A549 (cell line): Measurements from ENCODE around the gene GSE1. TPM values are rescaled to one million over a fixed set of nuclear protein-coding genes. Genes with fewer than 3 reads are reported as not detected.

ENCODE experiments used
- ATAC-seq, 2 experiments: fragments of 200-7000 bp in 1 of 2; fragments of >200 bp in 1 of 2; cut with Nextera tagmentation in 1 of 2; cut with Tn5 transposase in 1 of 2; 3 replicates each; pipeline versions ENCODE4 v1.8.0 to v1.9.1; 2018 to 2020; ENCODE audit warnings: mild to moderate bottlenecking in 1 of 2, moderate library complexity in 1 of 2
- CTCF ChIA-PET: fragments of 300-600 bp; sonication (Branson Sonifier 250); formaldehyde crosslinking; extraction: SDS; loops from one replicate; lab custom pipeline; 2021; ENCODE audit warnings: antibody characterized with exemption, inconsistent platforms; lab: Yijun Ruan, JAX
- POLR2A ChIA-PET: fragments of 350-600 bp; formaldehyde crosslinking; extraction: SDS; loops from one replicate; lab custom pipeline; 2021; ENCODE audit warnings: antibody characterized with exemption, inconsistent platforms; lab: Yijun Ruan, JAX
- DNase-seq, 2 experiments: peaks; one replicate each; pipeline versions ENCODE4 v3.0.0 to v3.0.0-alpha.2; 2011 to 2016; ENCODE audit warnings: low read depth in 1 of 2, low spot score in 1 of 2
- FAIRE-seq: peaks from 2 replicates; lab custom pipeline; 2011; peaks lifted over from hg19 to GRCh38; lab: Jason Lieb, UNC
- H3K27ac ChIP-seq, 2 experiments: fragments of >200 bp; sonication (Bioruptor Twin); formaldehyde crosslinking; 3 replicates each; pipeline ENCODE4 v1.5.1; 2016 to 2017
- H3K4me1 ChIP-seq: fragments of >200 bp; sonication (Bioruptor Twin); formaldehyde crosslinking; 3 replicates; pipeline ENCODE4 v1.6.1; 2016
- H3K4me2 ChIP-seq: fragments of >200 bp; sonication (Bioruptor Twin); formaldehyde crosslinking; 3 replicates; pipeline ENCODE4 v1.6.1; 2016
- H3K4me3 ChIP-seq: fragments of >200 bp; sonication (Bioruptor Twin); formaldehyde crosslinking; 3 replicates; pipeline ENCODE4 v1.5.1; 2016
- H3K9me3 ChIP-seq: fragments of >200 bp; sonication (Bioruptor Twin); formaldehyde crosslinking; 3 replicates; pipeline ENCODE4 v1.6.1; 2016
- BCL3 ChIP-seq: fragments of >200 bp; sonication (Bioruptor Twin); formaldehyde crosslinking; IDR thresholded peaks from 3 replicates; pipeline ENCODE4 v1.6.1; 2016
- CBX2 ChIP-seq: fragments of 200-600 bp; sonication (generic); IDR thresholded peaks from 2 replicates; pipeline ENCODE4 v1.6.1; 2016; ENCODE audit warnings: low read depth, mild to moderate bottlenecking, borderline replicate concordance
- EHF ChIP-seq: fragments of 250-450 bp; sonication (Bioruptor Pico); IDR thresholded peaks from 2 replicates; pipeline ENCODE4 v1.5.0; 2020; ENCODE audit warnings: mild to moderate bottlenecking
- EHMT2 ChIP-seq: fragments of 200-600 bp; sonication (generic); IDR thresholded peaks from 2 replicates; pipeline ENCODE4 v1.6.1; 2016; ENCODE audit warnings: antibody characterized with exemption, low read depth, mild to moderate bottlenecking, moderate library complexity
- FOSB ChIP-seq: fragments of 250-450 bp; sonication (Bioruptor Pico); IDR thresholded peaks from 2 replicates; pipeline ENCODE4 v1.5.0; 2020; ENCODE audit warnings: mild to moderate bottlenecking, moderate library complexity
- FOSL2 ChIP-seq, 2 experiments: fragments of 450-650 bp in 1 of 2; fragments of >200 bp in 1 of 2; sonication (Bioruptor Twin) in 1 of 2; formaldehyde crosslinking; IDR thresholded peaks; 2 replicates each; pipeline versions ENCODE4 v1.5.0 to v1.6.1; 2016 to 2020; ENCODE audit warnings: mild to moderate bottlenecking in 1 of 2, moderate library complexity in 1 of 2
- HEYL ChIP-seq: fragments of 250-450 bp; sonication (Bioruptor Pico); IDR thresholded peaks from 2 replicates; pipeline ENCODE4 v1.8.0; 2021; ENCODE audit warnings: mild to moderate bottlenecking, moderate library complexity
- HOXA7 ChIP-seq: fragments of 250-450 bp; sonication (Bioruptor Pico); IDR thresholded peaks from 2 replicates; pipeline ENCODE4 v1.5.0; 2020; ENCODE audit warnings: mild to moderate bottlenecking, moderate library complexity
- HOXB13 ChIP-seq: fragments of 250-450 bp; sonication (Bioruptor Pico); IDR thresholded peaks from 2 replicates; pipeline ENCODE4 v1.5.0; 2020; ENCODE audit warnings: low read depth, mild to moderate bottlenecking, moderate library complexity
- HOXB5 ChIP-seq: fragments of 250-450 bp; sonication (Bioruptor Pico); IDR thresholded peaks from 2 replicates; pipeline ENCODE4 v1.5.0; 2020; ENCODE audit warnings: mild to moderate bottlenecking, moderate library complexity
- KDM5A ChIP-seq: fragments of 200-600 bp; sonication (generic); IDR thresholded peaks from 2 replicates; pipeline ENCODE4 v1.6.1; 2016; ENCODE audit warnings: antibody characterized with exemption, mild to moderate bottlenecking
- NPAS2 ChIP-seq: fragments of 250-450 bp; sonication (Bioruptor Pico); IDR thresholded peaks from 2 replicates; pipeline ENCODE4 v1.8.0; 2022; ENCODE audit warnings: mild to moderate bottlenecking, moderate library complexity, borderline replicate concordance
- NR3C1 ChIP-seq: fragments of >200 bp; sonication (Bioruptor Twin); formaldehyde crosslinking; IDR thresholded peaks from 3 replicates; pipeline ENCODE4 v1.6.1; 2017
- RAD21 ChIP-seq, 2 experiments: fragments of >200 bp in 1 of 2; sonication (Bioruptor Twin) in 1 of 2; formaldehyde crosslinking in 1 of 2; IDR thresholded peaks in 1 of 2; conservative IDR thresholded peaks in 1 of 2; 2 replicates in 1 of 2; 3 replicates in 1 of 2; pipeline ENCODE4 v1.6.1; 2012 to 2018; ENCODE audit warnings: inconsistent platforms in 1 of 2
- RCOR1 ChIP-seq: fragments of 150-350 bp; IDR thresholded peaks from 2 replicates; pipeline ENCODE4 v1.6.1; 2014; ENCODE audit warnings: antibody characterized with exemption, low read length, low read depth
- RFX5 ChIP-seq: fragments of 450-650 bp; IDR thresholded peaks from 2 replicates; pipeline ENCODE4 v1.7.1; 2014; ENCODE audit warnings: antibody characterized with exemption, mild to moderate bottlenecking, moderate library complexity
- ZC3H11A ChIP-seq: fragments of 450-650 bp; IDR thresholded peaks from 2 replicates; pipeline ENCODE4 v1.6.1; 2014; ENCODE audit warnings: antibody characterized with exemption, mild to moderate bottlenecking
- ZFP36 ChIP-seq: fragments of 450-650 bp; IDR thresholded peaks from 2 replicates; pipeline ENCODE4 v1.6.1; 2014; ENCODE audit warnings: borderline replicate concordance; ENCODE audit not compliant: partially characterized antibody
- WGBS: methylation state at CpG from one replicate; pipeline ENCODE4 v1.1.6; 2017; ENCODE audit errors: missing lambda C conversion rate; 5-methylcytosine and 5-hydroxymethylcytosine counted together
- polyA plus RNA-seq, 4 experiments: library from polyadenylated mRNA; depleted of rRNA in 3 of 4; stranded (reverse); fragments of >200 nt; fragmentation: RNase III in 1 of 4; extraction: RNeasy Plus Mini Kit Qiagen cat#74134 plus additional on column Dnase treatment in 1 of 4; gene quantifications; 2 replicates in 3 of 4; 3 replicates in 1 of 4; pipeline ENCODE4 v1.2.3, GENCODE V29; 2011 to 2017
- TF ChIP-seq, protein P1 (sequence below): fragments of 200-600 bp; sonication (generic); IDR thresholded peaks from 2 replicates; pipeline ENCODE4 v1.6.1; 2016; ENCODE audit warnings: antibody characterized with exemption, mild to moderate bottlenecking, moderate library complexity
- TF ChIP-seq, protein P2 (sequence below): fragments of 250-450 bp; sonication (Bioruptor Pico); IDR thresholded peaks from 2 replicates; pipeline ENCODE4 v1.5.0; 2021; ENCODE audit warnings: mild to moderate bottlenecking, moderate library complexity, borderline replicate concordance
- TF ChIP-seq, protein P3 (sequence below): IDR thresholded peaks from 2 replicates; pipeline ENCODE4 v1.6.1; 2012

Gene GSE1
- polyA plus RNA-seq, 2 of the 4 experiments (the other 2 are of a cell fraction): 20.7 to 24.3 TPM

DNA sequence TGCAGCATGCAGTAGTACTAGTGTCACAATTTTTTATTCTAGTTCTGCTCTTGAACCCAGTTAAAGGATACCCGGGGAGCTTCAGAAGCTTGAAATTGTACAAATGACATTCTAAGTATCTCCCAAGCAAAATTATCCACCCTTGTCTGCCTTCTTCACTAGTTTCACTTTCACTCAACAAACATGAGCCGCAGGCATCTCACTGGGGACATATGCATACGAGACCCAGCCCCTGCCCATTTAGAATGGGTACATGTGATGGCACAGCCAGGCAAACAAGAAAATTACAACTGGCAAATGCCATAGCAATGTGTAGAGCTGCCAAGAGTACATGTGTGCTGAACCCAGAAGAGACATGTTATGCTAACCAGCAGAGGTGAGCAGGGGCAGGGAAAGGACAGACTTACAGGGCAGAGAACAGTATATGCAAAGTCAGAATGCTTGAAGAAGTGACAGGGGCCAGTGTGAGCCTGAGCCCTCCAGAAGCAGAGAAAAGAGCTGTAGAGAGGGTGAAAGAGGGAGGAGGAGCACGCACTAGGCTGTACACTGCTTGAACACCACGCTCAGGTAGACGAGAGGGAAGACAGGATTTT, 67.3 kb downstream of the GSE1 start:
- no peak for TF ChIP-seq HOXB13 (CRISPR knock-in tag)
- TF ChIP-seq, protein P1, sequence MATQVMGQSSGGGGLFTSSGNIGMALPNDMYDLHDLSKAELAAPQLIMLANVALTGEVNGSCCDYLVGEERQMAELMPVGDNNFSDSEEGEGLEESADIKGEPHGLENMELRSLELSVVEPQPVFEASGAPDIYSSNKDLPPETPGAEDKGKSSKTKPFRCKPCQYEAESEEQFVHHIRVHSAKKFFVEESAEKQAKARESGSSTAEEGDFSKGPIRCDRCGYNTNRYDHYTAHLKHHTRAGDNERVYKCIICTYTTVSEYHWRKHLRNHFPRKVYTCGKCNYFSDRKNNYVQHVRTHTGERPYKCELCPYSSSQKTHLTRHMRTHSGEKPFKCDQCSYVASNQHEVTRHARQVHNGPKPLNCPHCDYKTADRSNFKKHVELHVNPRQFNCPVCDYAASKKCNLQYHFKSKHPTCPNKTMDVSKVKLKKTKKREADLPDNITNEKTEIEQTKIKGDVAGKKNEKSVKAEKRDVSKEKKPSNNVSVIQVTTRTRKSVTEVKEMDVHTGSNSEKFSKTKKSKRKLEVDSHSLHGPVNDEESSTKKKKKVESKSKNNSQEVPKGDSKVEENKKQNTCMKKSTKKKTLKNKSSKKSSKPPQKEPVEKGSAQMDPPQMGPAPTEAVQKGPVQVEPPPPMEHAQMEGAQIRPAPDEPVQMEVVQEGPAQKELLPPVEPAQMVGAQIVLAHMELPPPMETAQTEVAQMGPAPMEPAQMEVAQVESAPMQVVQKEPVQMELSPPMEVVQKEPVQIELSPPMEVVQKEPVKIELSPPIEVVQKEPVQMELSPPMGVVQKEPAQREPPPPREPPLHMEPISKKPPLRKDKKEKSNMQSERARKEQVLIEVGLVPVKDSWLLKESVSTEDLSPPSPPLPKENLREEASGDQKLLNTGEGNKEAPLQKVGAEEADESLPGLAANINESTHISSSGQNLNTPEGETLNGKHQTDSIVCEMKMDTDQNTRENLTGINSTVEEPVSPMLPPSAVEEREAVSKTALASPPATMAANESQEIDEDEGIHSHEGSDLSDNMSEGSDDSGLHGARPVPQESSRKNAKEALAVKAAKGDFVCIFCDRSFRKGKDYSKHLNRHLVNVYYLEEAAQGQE: no peak
- no peak for TF ChIP-seq RAD21 (conservative IDR thresholded peaks at IDR 0.05 in 1 of 2, IDR thresholded peaks at IDR 0.05 in 1 of 2)
- TF ChIP-seq FOSL2 (IDR thresholded peaks at IDR 0.05): no peak
- no peak for TF ChIP-seq FOSL2 (CRISPR knock-in tag; IDR thresholded peaks at IDR 0.05)
- TF ChIP-seq HEYL (CRISPR knock-in tag): no peak
- no peak for TF ChIP-seq CBX2
- TF ChIP-seq, protein P2, sequence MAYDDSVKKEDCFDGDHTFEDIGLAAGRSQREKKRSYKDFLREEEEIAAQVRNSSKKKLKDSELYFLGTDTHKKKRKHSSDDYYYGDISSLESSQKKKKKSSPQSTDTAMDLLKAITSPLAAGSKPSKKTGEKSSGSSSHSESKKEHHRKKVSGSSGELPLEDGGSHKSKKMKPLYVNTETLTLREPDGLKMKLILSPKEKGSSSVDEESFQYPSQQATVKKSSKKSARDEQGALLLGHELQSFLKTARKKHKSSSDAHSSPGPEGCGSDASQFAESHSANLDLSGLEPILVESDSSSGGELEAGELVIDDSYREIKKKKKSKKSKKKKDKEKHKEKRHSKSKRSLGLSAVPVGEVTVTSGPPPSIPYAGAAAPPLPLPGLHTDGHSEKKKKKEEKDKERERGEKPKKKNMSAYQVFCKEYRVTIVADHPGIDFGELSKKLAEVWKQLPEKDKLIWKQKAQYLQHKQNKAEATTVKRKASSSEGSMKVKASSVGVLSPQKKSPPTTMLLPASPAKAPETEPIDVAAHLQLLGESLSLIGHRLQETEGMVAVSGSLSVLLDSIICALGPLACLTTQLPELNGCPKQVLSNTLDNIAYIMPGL (CRISPR knock-in tag): no peak
- no peak for TF ChIP-seq ZFP36
- TF ChIP-seq HOXA7: no peak
- TF ChIP-seq, protein P3, sequence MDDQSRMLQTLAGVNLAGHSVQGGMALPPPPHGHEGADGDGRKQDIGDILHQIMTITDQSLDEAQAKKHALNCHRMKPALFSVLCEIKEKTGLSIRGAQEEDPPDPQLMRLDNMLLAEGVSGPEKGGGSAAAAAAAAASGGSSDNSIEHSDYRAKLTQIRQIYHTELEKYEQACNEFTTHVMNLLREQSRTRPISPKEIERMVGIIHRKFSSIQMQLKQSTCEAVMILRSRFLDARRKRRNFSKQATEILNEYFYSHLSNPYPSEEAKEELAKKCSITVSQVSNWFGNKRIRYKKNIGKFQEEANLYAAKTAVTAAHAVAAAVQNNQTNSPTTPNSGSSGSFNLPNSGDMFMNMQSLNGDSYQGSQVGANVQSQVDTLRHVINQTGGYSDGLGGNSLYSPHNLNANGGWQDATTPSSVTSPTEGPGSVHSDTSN: no peak
- no peak for TF ChIP-seq HOXB5 (CRISPR knock-in tag)
- Histone ChIP-seq H3K9me3 (no peaks in the 10 kb centered on the region), H3K4me3 (no peak overlapping the region), H3K4me2 (no peak overlapping the region), H3K27ac (no peak overlapping the region), H3K4me1 (no peaks in the 10 kb centered on the region)
- ChIA-PET POLR2A (no interaction called here), CTCF (interaction anchor here (0.8 to 12.4 kb wide), 5 partner anchors 12 to 65 kb away, joined by 3 to 128 read pairs (median 3); no protein-coding TSS in a partner anchor)
- no peak for ATAC-seq
- no peak for DNase-seq
- no peak for FAIRE-seq
- 89% methylated on average over 6 of the region's 6 CpGs for WGBS

- Histone ChIP-seq H3K9me3 (no peaks in the 10 kb centered on the region), H3K4me2 (no peak overlapping the region), H3K4me1 (no peaks in the 10 kb centered on the region), H3K4me3 (no peak overlapping the region), H3K27ac (no peak overlapping the region)
- WGBS: 89% methylated on average over 8 of the region's 8 CpGs
- DNase-seq (no peak), ATAC-seq (no peak), FAIRE-seq (no peak)
- ChIA-PET CTCF (interaction anchor here (0.6 to 12.4 kb wide), 9 partner anchors 9 to 335 kb away, joined by 3 to 128 read pairs (median 3); no protein-coding TSS in a partner anchor), POLR2A (interaction anchor here (0.6 kb wide), 1 partner anchor 1637 kb away, joined by 4 read pairs; no protein-coding TSS in a partner anchor)
- TF ChIP-seq NR3C1: no peak
- TF ChIP-seq HOXB5 (CRISPR knock-in tag): no peak
- no peak for TF ChIP-seq KDM5A
- no peak for TF ChIP-seq EHMT2
- TF ChIP-seq BCL3: no peak
- no peak for TF ChIP-seq EHF
- TF ChIP-seq ZC3H11A: no peak
- no peak for TF ChIP-seq RFX5
- TF ChIP-seq FOSB (CRISPR knock-in tag): no peak
- TF ChIP-seq ZFP36: no peak
- TF ChIP-seq NPAS2 (CRISPR knock-in tag): no peak
- TF ChIP-seq RCOR1: no peak
These were observed 68.1 kb downstream of the GSE1 start for GRCh38 chr16:85681255-85681654.
